Measurements from ENCODE around the gene ECE1.

DNA sequence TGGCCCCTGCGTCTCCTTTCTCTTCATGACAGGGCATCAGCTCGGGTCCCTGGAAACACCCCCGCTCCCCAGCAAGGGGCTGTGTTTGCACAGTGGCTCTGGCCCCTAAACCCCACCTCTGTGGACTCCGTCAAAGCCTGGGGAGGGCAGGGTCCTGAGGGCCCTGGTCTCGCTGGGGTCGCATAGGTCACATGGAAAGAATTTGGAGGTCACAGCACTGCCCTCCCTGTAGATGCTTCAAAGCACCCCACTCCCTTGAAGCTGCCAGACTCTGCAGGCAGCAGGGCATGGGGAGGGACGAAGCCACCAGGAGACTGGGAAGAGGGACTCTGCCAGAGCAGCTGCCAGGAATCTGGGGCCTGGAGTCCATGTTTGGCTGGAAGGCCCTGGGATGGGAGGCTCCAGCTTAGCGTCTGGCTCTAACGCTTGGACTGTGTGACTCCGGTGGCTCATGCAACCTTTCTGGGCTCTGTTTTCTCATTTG, 36.6 kb upstream of the ECE1 start:
- no peak for TF ChIP-seq EZH2 (IDR thresholded peaks at IDR 0.05; ENCODE audit: borderline replicate concordance, low read depth, low read length, severe bottlenecking)
- no peak for TF ChIP-seq POLR2AphosphoS5 (IDR thresholded peaks at IDR 0.05; ENCODE audit: insufficient read depth, low read depth, low read length)
- TF ChIP-seq, protein P1, sequence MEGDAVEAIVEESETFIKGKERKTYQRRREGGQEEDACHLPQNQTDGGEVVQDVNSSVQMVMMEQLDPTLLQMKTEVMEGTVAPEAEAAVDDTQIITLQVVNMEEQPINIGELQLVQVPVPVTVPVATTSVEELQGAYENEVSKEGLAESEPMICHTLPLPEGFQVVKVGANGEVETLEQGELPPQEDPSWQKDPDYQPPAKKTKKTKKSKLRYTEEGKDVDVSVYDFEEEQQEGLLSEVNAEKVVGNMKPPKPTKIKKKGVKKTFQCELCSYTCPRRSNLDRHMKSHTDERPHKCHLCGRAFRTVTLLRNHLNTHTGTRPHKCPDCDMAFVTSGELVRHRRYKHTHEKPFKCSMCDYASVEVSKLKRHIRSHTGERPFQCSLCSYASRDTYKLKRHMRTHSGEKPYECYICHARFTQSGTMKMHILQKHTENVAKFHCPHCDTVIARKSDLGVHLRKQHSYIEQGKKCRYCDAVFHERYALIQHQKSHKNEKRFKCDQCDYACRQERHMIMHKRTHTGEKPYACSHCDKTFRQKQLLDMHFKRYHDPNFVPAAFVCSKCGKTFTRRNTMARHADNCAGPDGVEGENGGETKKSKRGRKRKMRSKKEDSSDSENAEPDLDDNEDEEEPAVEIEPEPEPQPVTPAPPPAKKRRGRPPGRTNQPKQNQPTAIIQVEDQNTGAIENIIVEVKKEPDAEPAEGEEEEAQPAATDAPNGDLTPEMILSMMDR (IDR thresholded peaks at IDR 0.05; ENCODE audit: extremely low read depth in 1 of 2, insufficient read depth in 1 of 2, low read depth in 1 of 2, low read length in 2 of 2) = no peak
- TF ChIP-seq POLR2A (IDR thresholded peaks at IDR 0.05; ENCODE audit: low read depth, low read length) = no peak
- TF ChIP-seq JUN (IDR thresholded peaks at IDR 0.05; ENCODE audit: borderline replicate concordance, insufficient read depth, insufficient read length, low read depth) = no peak
- no peak for TF ChIP-seq MYC (IDR thresholded peaks at IDR 0.05; ENCODE audit: low read depth, low read length)
- TF ChIP-seq GATA2 (IDR thresholded peaks at IDR 0.05; ENCODE audit: insufficient read depth, insufficient read length, low read depth, low read length) = no peak
